Bone marrow (tissue), 2 donors: ENCODE results near the gene ICE2.
A peak's percentile ranks its signal among the peaks of the same experiment; 100 is the strongest.
"Not testable (repeated sequence)": the region's sequence is repeated elsewhere in the genome, so short reads cannot be mapped to it uniquely, and the experiment has no call there.

Experiments
- DNase-seq, 2 donors: peaks; one replicate each; lab custom pipeline; 2025; lab: John Stamatoyannopoulos, UW

Gene ICE2

GRCh38 chr15:60410350-60410749 lies 68.6 kb downstream of the ICE2 start:
- DNase-seq = not testable (repeated sequence)

GRCh38 chr15:60408463-60408981 lies 70.4 kb downstream of the ICE2 start:
- peak in 1 of 2 donors; percentile 45 for DNase-seq

DNA sequence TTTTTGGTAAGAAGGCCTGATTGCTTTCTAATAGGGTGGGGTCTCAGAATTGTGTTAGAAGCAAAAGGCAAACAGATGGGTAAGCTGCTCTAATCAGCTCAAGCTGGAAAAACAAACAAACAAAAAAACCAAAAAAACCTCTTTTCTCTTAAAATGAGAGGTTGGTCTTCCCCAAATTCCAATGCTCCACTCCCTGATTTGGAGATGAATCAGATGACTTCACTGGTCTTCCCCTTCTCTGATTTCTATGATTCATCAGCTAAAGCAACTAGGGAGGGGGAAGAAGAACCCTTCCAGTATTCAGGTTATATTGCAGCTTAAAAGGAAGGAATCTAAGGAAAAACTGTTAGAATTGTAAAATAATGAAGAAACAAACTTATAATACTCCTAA lies 71.5 kb downstream of the ICE2 start:
- no peak for DNase-seq

GRCh38 chr15:60406513-60407414 lies 72.2 kb downstream of the ICE2 start:
- no peak for DNase-seq

GRCh38 chr15:60405399-60405798 lies 73.5 kb downstream of the ICE2 start:
- no peak for DNase-seq

GRCh38 chr15:60404351-60404750 lies 74.6 kb downstream of the ICE2 start:
- not testable (repeated sequence) for DNase-seq

DNA sequence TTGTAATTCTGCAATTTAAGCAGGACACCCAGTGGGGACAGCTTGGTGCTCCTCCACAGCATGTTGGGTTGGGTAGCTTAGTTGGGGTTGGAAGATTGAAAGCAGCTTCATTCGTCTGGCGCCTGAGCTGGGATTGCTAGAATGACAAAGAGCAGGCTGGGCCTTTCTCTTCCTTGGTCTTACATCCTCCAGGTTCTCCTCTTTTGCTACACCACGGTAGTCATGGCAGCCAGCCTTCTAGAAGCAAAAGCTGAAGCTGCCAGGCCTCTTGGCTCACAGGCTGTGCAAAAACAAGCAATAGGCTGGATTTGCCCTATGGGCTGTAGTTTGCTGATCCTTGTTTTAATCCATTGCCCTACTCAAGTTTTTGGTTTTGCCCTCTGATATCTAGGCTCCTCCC lies 78.0 kb downstream of the ICE2 start:
- DNase-seq = no peak

DNA sequence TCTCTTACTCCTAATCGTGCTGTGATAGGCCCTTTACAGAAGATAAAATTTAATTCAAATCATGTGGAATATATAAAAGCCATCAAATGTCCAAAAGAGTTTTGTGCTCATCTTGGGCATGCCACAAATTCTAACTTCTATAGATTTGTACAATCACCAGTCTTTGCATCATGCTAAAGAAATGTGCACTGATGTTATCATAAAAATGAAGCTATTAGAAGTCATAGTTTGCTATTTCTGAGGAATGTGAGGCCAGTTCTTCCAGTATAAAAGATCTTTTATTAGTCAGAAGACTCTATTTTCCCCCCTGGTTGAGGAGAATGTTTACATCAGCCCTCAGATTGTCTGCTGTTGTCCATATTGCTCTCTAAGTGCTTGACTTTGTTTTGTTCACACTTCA lies 79.0 kb downstream of the ICE2 start:
- DNase-seq = no peak

GRCh38 chr15:60399246-60399915 lies 79.6 kb downstream of the ICE2 start:
- no peak for DNase-seq

DNA sequence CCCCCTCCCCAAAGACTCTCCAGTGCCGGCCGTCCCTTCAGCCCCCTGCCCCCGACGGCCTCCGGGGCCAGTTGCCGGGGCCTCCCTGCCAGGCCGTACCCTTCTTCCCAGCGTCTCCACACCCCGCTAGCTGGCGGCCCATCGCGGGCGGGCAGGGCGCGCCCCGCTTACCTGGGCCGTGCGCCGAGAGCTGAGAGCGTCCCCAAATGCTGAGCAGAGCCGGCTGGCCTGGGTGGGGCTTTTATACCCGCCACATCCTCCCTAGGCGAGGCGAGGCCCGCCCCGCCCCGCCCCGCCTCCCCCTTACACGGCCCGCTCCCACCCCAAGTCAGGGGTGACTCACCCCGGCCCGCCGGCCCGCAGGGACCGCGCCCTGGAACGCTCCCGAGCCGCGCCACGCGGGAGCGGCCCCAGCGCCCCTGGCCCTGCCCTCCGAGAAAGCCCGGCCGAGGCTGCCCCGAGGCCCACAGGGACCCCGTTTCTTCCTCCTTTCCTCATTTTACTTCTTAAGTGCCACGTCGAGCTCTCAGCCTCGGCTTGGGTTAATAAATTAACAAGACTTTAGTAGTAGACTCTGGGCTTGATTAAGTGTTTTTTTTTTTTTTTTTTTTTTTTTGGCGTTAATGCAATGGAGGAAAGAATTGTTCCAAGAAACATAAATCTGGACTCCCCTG lies 81.0 kb downstream of the ICE2 start, which contains the start of gene ANXA2:
Gene ANXA2, minus strand, starts transcription at position 215 of the 674 bp plus-strand sequence. CDS start 11,911 bp downstream, outside the sequence.
- DNase-seq = peak; percentile 66 to 69

DNA sequence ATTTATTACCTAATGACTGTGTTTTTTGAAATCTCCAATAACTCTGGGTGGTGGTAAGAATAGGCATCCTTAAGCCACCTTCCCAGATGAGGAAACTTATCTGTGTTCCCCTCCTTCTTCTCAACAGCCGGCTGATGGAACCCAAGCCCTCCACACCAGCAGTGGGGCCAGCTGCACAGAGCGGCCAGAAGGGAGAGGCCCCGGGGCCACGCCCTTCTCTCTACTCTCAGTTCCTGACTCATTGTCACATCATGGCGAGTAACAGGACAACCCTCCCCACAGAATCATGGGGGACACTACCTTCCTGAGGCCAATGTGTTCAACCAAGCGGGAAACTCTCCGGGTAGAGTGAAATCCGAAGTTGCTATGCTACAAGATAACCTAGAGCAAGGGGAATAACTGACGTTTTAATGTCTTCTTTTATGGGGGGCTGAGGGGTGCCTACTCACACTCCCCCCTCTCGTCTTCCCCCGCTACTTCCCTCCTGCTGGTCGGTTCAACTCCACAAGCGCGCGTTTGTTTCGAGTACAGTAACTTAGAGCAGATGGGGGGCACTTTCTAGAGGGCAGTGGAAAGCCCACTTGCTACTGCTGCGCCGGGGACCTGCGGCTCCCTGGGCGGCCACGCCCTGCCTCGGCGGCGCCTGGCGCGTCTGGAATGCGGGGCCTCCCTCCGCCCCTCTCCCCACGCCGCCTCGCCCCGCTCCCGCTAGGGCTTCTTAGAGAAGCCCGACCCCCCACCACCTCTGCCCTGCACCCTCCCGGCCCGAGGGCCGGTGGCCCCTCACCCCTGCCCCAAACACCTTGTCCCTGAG lies 81.8 kb downstream of the ICE2 start:
- peak; percentile 36 to 81 for DNase-seq

GRCh38 chr15:60396560-60396957 lies 82.4 kb downstream of the ICE2 start:
- DNase-seq = no peak

- no peak for DNase-seq
Measured at GRCh38 chr15:60396100-60396499, 82.8 kb downstream of the ICE2 start.

DNA sequence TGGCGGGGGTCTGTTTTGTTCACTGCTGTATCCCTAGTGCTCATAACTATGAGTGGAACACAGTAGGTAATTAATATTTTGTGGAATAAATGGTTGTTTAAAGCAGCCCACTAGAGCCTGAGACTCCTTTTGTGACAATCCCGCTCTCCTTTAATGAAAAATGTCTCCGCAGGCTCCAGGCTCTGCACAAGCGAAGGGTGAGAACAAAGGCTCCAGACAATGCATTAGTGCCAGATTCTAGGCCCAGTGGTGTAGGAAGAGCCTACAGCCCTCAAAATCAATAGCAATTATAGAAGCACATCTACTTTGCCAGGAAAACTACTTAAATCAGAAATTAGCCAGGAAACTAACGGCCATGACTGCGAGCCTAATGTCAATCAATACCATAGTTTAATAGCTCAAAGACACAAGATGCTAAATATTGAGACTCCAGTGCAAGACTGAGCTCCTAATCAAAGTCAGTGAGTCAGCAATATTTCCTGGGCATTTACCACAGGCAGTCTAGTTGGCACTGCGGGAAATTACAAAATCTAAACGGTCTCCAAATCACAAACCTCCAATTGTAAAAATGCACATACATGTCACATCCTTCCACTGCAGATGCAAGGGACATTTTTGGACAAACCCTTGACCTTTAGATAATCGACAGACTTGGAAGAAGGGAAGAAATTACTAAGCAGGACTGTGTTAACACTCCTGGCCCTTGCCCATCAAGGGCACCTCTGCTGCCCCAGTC lies 83.5 kb downstream of the ICE2 start:
- DNase-seq = no peak

- no peak for DNase-seq
Measured at GRCh38 chr15:60394689-60395097, 84.2 kb downstream of the ICE2 start.

DNA sequence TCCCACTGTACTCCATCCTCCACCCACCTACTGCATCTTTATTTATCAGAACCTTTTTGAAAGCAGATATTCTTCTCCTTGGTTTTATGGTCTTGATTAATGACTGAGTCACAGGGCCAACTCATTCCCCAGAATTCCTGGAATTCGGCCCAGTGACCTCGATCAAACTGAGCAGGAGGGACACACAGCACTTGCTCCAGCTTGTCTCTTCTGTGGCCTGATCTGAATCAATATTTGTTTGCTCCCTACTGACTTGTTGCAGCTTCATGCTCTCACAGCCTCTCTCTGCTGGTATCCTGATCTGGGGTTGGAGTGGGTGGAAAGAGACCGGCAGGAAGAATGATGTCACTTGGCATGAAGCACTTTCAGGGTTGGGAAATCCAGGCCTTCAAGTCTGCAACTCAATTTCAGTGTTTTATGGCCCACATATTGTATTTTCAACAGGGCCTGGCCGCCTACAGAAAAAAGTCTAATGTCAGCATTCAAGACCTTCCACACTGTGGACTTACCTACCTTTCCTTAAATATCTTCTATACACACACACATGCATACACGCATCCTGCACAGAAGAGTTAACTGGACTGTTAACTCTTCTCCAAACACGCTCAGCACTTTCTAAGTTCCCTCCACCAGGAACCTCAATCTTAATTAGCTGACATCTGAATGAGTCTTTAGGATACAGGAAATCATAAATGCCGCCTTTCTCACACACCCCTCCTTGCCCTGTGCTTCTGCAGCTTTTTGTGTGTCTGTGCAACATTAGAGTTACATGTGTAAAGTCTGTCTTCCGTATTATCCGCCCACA lies 85.8 kb downstream of the ICE2 start:
- DNase-seq = no peak

- no peak for DNase-seq
Measured at GRCh38 chr15:60392601-60392985, 86.3 kb downstream of the ICE2 start.

DNA sequence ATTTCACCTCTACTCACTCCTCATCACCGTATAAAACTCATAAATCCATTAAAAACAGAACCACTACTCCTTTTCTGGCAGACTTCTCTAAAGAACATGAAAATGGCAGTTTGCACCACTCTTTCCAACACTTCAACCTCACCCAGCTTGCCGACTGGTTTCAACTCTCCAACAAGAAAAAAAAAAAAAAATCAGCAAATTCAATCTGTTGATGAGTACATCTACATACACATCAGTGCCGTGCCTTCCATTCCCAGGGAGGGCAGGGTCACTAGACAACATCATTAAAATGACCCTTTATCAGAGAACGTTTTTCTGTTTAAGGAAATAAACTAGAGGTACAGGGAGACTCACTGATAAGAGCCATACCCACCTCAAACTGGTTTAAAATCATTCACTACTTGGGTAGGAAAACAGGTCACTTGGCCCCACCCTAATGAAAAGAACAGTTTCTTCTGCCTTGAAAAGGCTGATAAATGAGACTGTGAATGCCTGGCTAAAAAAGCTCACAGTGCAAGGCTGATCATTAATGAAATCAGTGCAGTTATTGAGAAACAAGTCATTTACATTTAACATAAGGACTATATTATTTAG lies 87.1 kb downstream of the ICE2 start:
- no peak for DNase-seq

GRCh38 chr15:60390871-60391501 lies 88.0 kb downstream of the ICE2 start:
- peak in 1 of 2 donors; percentile 8 for DNase-seq
